Small intestine (tissue), 7 donors: Measurements from ENCODE around the gene DENND2C. TPM values are rescaled to one million over a fixed set of nuclear protein-coding genes. Genes with fewer than 3 reads are reported as not detected.
A peak's percentile ranks its signal among the peaks of the same experiment; 100 is the strongest.
"Not testable (repeated sequence)": the region's sequence is repeated elsewhere in the genome, so short reads cannot be mapped to it uniquely, and the experiment has no call there.

Source experiments
- DNase-seq, 2 donors: peaks; one replicate each; pipeline versions ENCODE4 v3.0.0 to v3.0.0-alpha.2; 2013
- FAIRE-seq: peaks from 2 replicates; lab custom pipeline; 2012; peaks lifted over from hg19 to GRCh38; lab: Jason Lieb, UNC
- H3K27ac ChIP-seq, 3 donors: one replicate each; pipeline ENCODE4 v1.5.1; 2013; ENCODE audit warnings: low read length in 2 of 3, mild to moderate bottlenecking in 2 of 3, control low read depth in 1 of 3, inconsistent platforms in 1 of 3, low read depth in 1 of 3, moderate library complexity in 1 of 3
- H3K27me3 ChIP-seq, 3 donors: one replicate each; pipeline ENCODE4 v1.6.1; 2013; ENCODE audit warnings: low read length in 3 of 3, inconsistent platforms in 1 of 3; ENCODE audit not compliant: control insufficient read depth in 3 of 3, insufficient read depth in 3 of 3
- H3K36me3 ChIP-seq, 3 donors: one replicate each; pipeline ENCODE4 v1.6.1; 2013; ENCODE audit warnings: low read length in 3 of 3, inconsistent platforms in 1 of 3, low read depth in 1 of 3, mild to moderate bottlenecking in 1 of 3, moderate library complexity in 1 of 3; ENCODE audit not compliant: control insufficient read depth in 3 of 3, insufficient read depth in 2 of 3
- H3K4me1 ChIP-seq, 3 donors: one replicate each; pipeline ENCODE4 v1.6.1; 2013; ENCODE audit warnings: low read length in 2 of 3, inconsistent platforms in 1 of 3, low read depth in 1 of 3, mild to moderate bottlenecking in 1 of 3, moderate library complexity in 1 of 3; ENCODE audit not compliant: control insufficient read depth in 3 of 3, insufficient read depth in 2 of 3
- H3K4me3 ChIP-seq, 3 donors: one replicate each; pipeline ENCODE4 v1.5.1; 2013; ENCODE audit warnings: low read length in 3 of 3, control low read depth in 1 of 3, inconsistent platforms in 1 of 3, low read depth in 1 of 3, mild to moderate bottlenecking in 1 of 3, moderate library complexity in 1 of 3
- H3K9me3 ChIP-seq, 2 donors: one replicate each; pipeline ENCODE4 v1.6.1; 2013; ENCODE audit warnings: low read depth in 1 of 2, low read length in 1 of 2; ENCODE audit not compliant: control insufficient read depth in 2 of 2, insufficient read depth in 1 of 2
- WGBS, 3 donors: extraction: QIAGEN DNeasy Blood & Tissue Kit; methylation state at CpG; one replicate each; pipeline ENCODE4 v1.1.7; 2013; 5-methylcytosine and 5-hydroxymethylcytosine counted together
- polyA plus RNA-seq, 4 donors: library from polyadenylated mRNA; stranded (reverse) in 3 of 4; unstranded in 1 of 4; fragments of 200-250 nt in 3 of 4; fragments of 120-200 nt in 1 of 4; gene quantifications; one replicate each; pipeline versions ENCODE4 v1.2.1 to v1.2.3, GENCODE V29; 2013
- donor health status: healthy with polysubstance abuse.
- donor health status: control.
- donor health status: control.
- donor health status: Bipolar disorder and iron deficiency.
- donor health status: healthy.

DENND2C gene
- polyA plus RNA-seq, 4 donors, result 0.27 to 0.61 (median 0.54) TPM; not detected in 1

DNA sequence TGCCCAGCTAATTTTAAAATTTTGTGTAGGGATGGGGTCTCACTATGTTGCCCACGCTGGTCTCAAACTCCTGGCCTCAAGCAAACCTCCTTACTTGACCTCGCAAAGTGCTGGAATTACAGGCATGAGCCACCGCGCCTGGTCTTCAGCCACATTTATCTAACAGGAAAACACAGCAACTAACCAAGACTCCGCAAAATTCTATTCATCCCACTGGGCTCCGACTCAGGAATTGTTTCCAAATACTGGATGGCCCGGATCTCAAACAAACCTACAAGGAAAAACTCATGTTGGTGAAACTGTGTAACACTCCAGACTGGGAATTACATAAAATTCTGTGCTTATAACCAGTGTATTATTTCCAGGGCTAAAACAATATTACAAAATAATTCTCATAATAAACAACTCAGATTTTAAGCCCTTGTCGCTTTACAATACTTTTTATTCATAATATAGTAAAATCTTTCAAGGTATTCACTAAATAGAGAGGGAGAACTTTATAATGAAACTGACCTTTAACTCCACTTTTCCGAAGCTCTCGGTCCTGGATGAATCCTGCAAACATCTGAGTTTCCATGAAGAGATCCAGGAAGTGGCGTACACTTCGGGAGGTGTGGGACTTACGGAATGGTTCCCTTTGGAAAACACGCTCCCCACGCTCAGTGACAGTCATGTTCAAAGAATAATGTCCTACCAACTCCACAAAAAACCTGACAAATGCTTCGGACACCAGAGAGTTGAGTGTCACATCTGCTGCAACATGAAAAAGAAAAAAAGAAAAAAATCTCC, 82.5 kb downstream of the DENND2C start:
- WGBS, 3 donors, result 93 to 95% (median 94%) methylated on average over 16 of the region's 16 CpGs
- H3K27ac ChIP-seq, result no peak overlapping the region

DNA sequence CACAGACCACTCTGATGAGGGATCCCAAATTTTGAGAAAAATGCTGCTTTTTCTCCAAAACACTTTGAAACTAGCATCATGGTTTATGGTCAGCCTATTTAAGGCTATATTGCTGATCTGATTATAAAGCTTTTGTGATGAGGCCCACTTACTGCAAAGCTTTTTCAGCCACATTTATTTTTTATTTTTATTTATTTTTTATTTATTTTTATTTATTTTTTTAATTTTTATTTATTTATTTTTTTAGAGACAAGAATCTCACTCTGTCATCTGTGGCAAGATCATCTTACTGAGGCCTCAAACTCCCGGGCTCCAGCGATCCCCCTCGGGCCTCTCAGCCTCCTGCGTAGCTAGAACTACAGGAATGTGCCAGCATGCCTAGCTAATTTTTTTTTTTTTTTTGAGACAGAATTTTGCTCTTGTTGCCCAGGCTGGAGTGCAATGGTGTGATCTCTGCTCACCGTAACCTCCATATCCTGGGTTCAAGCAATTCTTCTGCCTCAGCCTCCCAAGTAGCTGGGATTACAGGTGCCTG, 83.3 kb downstream of the DENND2C start:
- Histone ChIP-seq H3K36me3 (no peaks in the 10 kb centered on the region), H3K27me3 (no peaks in the 10 kb centered on the region), H3K4me3 (no peak overlapping the region), H3K9me3 (no peaks in the 10 kb centered on the region), H3K27ac (no peak overlapping the region), H3K4me1 (peaks cover 0 to 7% (median 2%) of the 10 kb centered on the region in 3 donors)
- DNase-seq (no peak), FAIRE-seq (no peak)
- 97 to 100% (median 100%) methylated on average over 5 of the region's 5 CpGs for whole genome bisulfite sequencing, 3 donors

More for the DNA sequence above, 82.5 kb downstream of the DENND2C start:
- Histone ChIP-seq H3K4me3 (no peak overlapping the region), H3K27me3 (no peaks in the 10 kb centered on the region), H3K4me1 (peaks cover 0 to 2% (median 1%) of the 10 kb centered on the region in 3 donors), H3K36me3 (no peaks in the 10 kb centered on the region), H3K9me3 (no peaks in the 10 kb centered on the region)
- no peak for FAIRE-seq
- no peak for DNase-seq

DNA sequence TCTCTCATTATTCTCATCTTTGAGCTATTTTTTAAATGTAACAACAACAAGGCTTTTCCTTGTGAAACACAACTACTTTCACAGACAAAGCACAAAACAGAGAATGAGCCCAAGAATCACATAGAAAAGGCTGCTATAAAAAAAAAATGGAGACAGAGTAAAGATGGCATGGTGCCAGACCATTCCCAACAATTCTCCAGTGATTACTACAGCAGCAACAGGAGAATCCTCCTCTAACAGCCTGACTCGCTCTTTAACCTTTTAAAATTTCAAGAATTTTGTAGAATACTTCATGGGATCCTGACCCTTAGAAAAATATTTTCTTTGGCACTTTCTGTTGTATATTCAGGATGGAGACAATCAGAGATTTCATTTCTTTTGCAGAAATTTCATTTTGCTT, 84.6 kb downstream of the DENND2C start:
- no peak overlapping the region for H3K27ac ChIP-seq
- no peak overlapping the region for H3K4me3 ChIP-seq
- no peaks in the 10 kb centered on the region for H3K36me3 ChIP-seq
- DNase-seq (no peak), FAIRE-seq (no peak)
- no peaks in the 10 kb centered on the region for H3K27me3 ChIP-seq
- H3K9me3 ChIP-seq, result no peaks in the 10 kb centered on the region
- 85 to 96% (median 89%) methylated on average over 1 of the region's 1 CpG for WGBS, 3 donors
- peaks cover 0 to 7% (median 2%) of the 10 kb centered on the region in 3 donors for H3K4me1 ChIP-seq

DNA sequence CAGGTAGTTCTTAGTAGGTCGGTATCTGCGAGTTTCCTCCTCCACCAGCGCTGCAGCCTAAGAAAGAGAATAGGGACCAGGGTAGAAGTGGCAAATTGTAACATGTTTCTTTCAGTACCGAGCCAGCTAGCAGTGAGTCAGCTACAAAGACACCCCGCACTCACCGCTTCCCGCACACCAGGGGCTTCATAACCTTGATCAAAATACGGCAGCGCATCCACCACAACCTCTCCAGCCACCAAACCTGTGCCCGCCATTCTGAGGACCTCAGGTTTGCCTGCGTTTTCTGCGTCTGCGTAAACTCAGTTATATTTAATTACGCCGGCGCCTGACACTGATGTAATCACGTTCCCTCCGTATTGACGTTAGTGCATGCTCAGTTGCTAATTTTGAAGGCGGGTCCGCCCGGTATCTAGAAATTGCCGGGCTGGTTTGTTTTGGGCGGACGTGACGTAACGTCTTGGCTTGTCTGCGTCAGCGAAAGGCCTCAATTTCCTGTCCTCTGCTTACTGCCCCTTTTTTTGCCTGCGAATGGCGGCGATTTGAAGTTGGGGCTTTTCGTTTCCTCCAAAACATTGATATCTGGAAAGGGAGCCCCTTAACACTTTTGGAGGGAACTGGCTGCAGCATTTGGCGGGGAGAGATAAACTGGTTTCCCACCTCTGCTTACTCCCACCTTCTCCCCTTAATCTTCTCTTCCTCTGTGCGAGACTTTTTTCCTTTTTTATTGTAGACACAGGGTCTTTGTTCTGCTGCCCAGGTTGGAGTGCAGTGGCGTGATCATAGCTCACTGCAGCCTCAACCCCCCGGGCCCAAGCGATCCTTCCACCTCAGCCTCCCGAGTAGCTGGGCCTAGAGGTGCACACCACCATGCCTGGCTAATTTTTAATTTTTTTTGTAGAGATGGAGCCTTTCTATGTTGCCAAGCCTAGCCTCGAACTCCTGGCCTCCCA, 88.2 kb downstream of the DENND2C start, which contains the start of gene BCAS2:
TSS of gene BCAS2 (minus strand) at position 281 of the 953 bp plus-strand sequence. CDS start at position 257, 24 bp downstream.
- H3K4me1 ChIP-seq, result peaks cover 0 to 7% (median 0%) of the 10 kb centered on the region in 3 donors
- H3K27me3 ChIP-seq, result no peaks in the 10 kb centered on the region
- peaks cover 2 to 15% (median 5%) of the 10 kb centered on the region in 3 donors for H3K36me3 ChIP-seq
- peak within 1 kb of the TSS; percentile 90 to 95 (median 91) for H3K27ac ChIP-seq
- peak; percentile 79 for FAIRE-seq
- no peaks in the 10 kb centered on the region for H3K9me3 ChIP-seq
- H3K4me3 ChIP-seq, result peak within 1 kb of the TSS; percentile 50 to 87 (median 79)
- DNase-seq, result peak; percentile 99
- WGBS, 3 donors, result 4 to 6% (median 5%) methylated on average over 40 of the region's 40 CpGs

DNA sequence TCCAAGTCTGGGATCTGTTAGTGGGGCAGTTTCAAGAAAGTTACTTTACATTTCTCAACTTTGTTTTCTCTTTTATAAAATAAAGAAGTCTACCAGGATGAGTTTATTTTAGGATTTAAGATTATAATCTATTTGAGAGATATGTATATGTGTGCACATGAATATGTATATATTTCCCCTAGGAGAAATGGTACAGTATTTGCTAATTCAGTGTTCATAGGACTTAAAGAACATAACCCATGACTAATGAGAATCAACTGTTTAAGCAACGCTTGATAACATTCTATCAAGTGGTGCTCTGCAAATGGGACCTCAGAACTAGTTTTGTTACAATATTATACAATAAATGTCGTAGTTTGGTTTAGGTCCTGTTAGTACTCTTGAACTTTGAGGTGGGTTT, 95.5 kb downstream of the DENND2C start:
- H3K4me3 ChIP-seq, result no peak overlapping the region
- peaks cover 6 to 35% (median 19%) of the 10 kb centered on the region in 3 donors for H3K36me3 ChIP-seq
- no peak for DNase-seq
- FAIRE-seq, result no peak
- H3K27ac ChIP-seq, result no peak overlapping the region
- 96 to 98% (median 97%) methylated on average over 2 of the region's 2 CpGs for WGBS, 3 donors
- no peaks in the 10 kb centered on the region for H3K4me1 ChIP-seq
- no peaks in the 10 kb centered on the region for H3K9me3 ChIP-seq
- no peaks in the 10 kb centered on the region for H3K27me3 ChIP-seq

DNA sequence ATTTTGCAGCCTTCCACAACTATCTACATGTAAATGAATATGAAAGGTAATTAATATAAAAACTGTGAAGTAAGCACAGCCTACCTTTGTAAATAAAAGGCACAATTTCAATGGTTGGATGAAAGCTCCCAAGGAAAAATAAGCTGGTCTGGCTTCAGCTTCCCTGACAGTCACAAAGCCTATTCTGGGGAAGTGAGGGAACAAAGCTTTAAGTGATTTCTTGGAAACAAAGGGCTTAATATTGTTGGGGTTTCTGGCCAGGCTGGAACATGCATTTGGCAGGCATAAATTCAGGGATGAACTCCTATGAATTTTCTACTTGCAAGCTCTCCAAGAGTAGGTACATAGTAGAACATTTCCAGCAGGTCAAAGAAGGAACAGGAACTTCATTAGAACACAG, 105.7 kb downstream of the DENND2C start:
- FAIRE-seq, result no peak
- Histone ChIP-seq H3K36me3 (peaks cover 0 to 22% (median 16%) of the 10 kb centered on the region in 3 donors), H3K27me3 (no peaks in the 10 kb centered on the region), H3K9me3 (peaks cover 0 to 8% of the 10 kb centered on the region in 2 donors), H3K27ac (no peak overlapping the region), H3K4me1 (no peaks in the 10 kb centered on the region), H3K4me3 (no peak overlapping the region)
- no peak for DNase-seq

DNA sequence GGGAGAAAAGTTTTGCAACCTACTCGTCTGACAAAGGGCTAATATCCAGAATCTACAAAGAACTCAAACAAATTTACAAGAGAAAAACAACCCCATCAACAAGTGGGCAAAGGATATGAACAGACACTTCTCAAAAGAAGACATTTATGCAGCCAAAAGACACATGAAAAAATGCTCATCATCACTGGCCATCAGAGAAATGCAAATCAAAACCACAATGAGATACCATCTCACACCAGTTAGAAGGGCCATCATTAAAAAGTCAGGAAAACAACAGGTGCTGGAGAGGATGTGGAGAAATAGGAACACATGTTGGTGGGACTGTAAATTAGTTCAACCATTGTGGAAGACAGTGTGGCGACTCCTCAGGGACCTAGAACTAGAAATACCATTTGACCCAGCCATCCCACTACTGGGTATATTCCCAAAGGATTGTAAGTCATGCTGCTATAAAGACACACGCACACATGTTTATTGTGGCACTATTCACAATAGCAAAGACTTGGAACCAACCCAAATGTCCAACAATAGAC, 106.8 kb downstream of the DENND2C start:
- H3K4me3 ChIP-seq, FAIRE-seq, H3K4me1 ChIP-seq, H3K9me3 ChIP-seq, H3K27me3 ChIP-seq, H3K27ac ChIP-seq, DNase-seq: not testable (repeated sequence)
- 87 to 93% (median 92%) methylated on average over 3 of the region's 3 CpGs for WGBS, 3 donors
- H3K36me3 ChIP-seq, result peaks cover 0 to 15% (median 13%) of the 10 kb centered on the region in 3 donors

DNA sequence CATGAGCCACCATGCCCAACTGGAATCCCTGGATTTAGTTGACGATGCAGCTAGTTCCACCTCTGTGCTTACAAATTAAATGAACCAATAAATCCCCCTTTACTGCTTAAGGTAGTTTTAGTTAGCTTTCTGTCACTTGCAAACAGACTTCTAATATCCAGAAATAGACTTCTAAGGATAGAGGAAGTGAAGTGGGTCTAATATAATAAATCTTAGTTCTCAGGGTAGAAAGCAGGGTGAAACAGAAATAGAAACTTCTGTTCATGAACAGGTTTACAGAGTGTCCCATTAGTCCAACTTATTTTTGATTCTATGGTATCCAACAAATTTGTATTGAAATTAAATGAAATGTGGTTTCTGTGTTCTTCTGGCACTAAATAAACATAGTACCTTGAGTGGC, 108.5 kb downstream of the DENND2C start:
- DNase-seq, result no peak
- no peaks in the 10 kb centered on the region for H3K4me1 ChIP-seq

More for the DNA sequence above, 108.5 kb downstream of the DENND2C start:
- Histone ChIP-seq H3K36me3 (peaks cover 0 to 9% (median 6%) of the 10 kb centered on the region in 3 donors), H3K4me3 (no peak overlapping the region), H3K27me3 (no peaks in the 10 kb centered on the region), H3K27ac (no peak overlapping the region), H3K9me3 (peaks cover 0 to 7% of the 10 kb centered on the region in 2 donors)
- WGBS, 3 donors, result 85 to 96% (median 95%) methylated on average over 1 of the region's 1 CpG
- no peak for FAIRE-seq
